Lung (tissue), 12 donors: ENCODE data around the gene AFDN. TPM values are rescaled to one million over a fixed set of nuclear protein-coding genes. Genes with fewer than 3 reads are reported as not detected.

Source experiments
- ATAC-seq: fragments of 200-7000 bp; cut with Tn5 transposase; one replicate; pipeline ENCODE4 v1.9.1; 2020; ENCODE audit warnings: moderate number of reproducible peaks; ENCODE audit not compliant: insufficient read depth, low FRiP score
- DNase-seq, 3 donors: peaks; one replicate each; pipeline ENCODE4 v3.0.0-alpha.2; 2013 to 2017
- H3K27ac ChIP-seq, 2 donors: one replicate each; pipeline ENCODE4 v1.5.1; 2013; ENCODE audit warnings: mild to moderate bottlenecking in 2 of 2, moderate library complexity in 2 of 2, control low read depth in 1 of 2, inconsistent platforms in 1 of 2, low read depth in 1 of 2, low read length in 1 of 2
- H3K27me3 ChIP-seq, 3 donors: one replicate each; pipeline ENCODE4 v1.5.1; 2013; ENCODE audit warnings: low read length in 2 of 3; ENCODE audit not compliant: control insufficient read depth in 3 of 3, insufficient read depth in 3 of 3
- H3K36me3 ChIP-seq, 4 donors: one replicate each; pipeline ENCODE4 v1.5.1; 2013; ENCODE audit warnings: low read length in 4 of 4, mild to moderate bottlenecking in 1 of 4, moderate library complexity in 1 of 4; ENCODE audit not compliant: control insufficient read depth in 4 of 4, insufficient read depth in 4 of 4
- H3K4me1 ChIP-seq, 5 donors: one replicate each; pipeline ENCODE4 v1.5.1; 2013; ENCODE audit warnings: low read length in 5 of 5, mild to moderate bottlenecking in 2 of 5, moderate library complexity in 1 of 5; ENCODE audit not compliant: control insufficient read depth in 5 of 5, insufficient read depth in 5 of 5
- H3K4me3 ChIP-seq: one replicate; pipeline ENCODE4 v1.5.1; 2013; ENCODE audit warnings: mild to moderate bottlenecking, control low read depth, moderate library complexity
- H3K9ac ChIP-seq, 2 donors: one replicate each; pipeline ENCODE4 v1.5.1; 2013; ENCODE audit warnings: low read length in 2 of 2, control low read depth in 1 of 2; ENCODE audit not compliant: insufficient read depth in 1 of 2
- H3K9me3 ChIP-seq, 4 donors: one replicate each; pipeline ENCODE4 v1.5.1; 2013; ENCODE audit warnings: low read length in 3 of 4, mild to moderate bottlenecking in 1 of 4, moderate library complexity in 1 of 4; ENCODE audit not compliant: control insufficient read depth in 4 of 4, insufficient read depth in 3 of 4
- CTCF ChIP-seq: IDR thresholded peaks from 2 replicates; pipeline ENCODE4 v1.5.1; 2012; ENCODE audit warnings: mild to moderate bottlenecking; ENCODE audit errors: control extremely low read depth, extremely low read depth
- WGBS, 2 donors: extraction: QIAGEN DNeasy Blood & Tissue Kit; methylation state at CpG; one replicate each; pipeline ENCODE4 v1.1.7; 2013; 5-methylcytosine and 5-hydroxymethylcytosine counted together
- polyA plus RNA-seq, 2 donors: library from polyadenylated mRNA; stranded (reverse); fragments of 200-250 nt; gene quantifications; one replicate each; pipeline ENCODE4 v1.2.1, GENCODE V29; 2013
- total RNA-seq, 2 donors: library from RNA; depleted of rRNA in 1 of 2; stranded (reverse); fragments of >200 nt in 1 of 2; gene quantifications; one replicate each; pipeline ENCODE4 v1.2.1, GENCODE V29; 2014 to 2021
- donor health status: control.
- donor health status: control.
- donor health status: Bipolar disorder and iron deficiency.
- donor health status: healthy.
- donor health status: DM: yes; HTN: yes; CAD: no.

The AFDN gene
- total and polyA plus RNA-seq, 4 donors, result 47.6 to 407 (median 117) TPM

- ATAC-seq (peak; percentile 53), DNase-seq (no peak)
- Histone ChIP-seq H3K27me3 (no peaks in the 10 kb centered on the region), H3K4me3 (no peak overlapping the region), H3K36me3 (peaks cover 0 to 4% (median 0%) of the 10 kb centered on the region in 4 donors), H3K9ac (no peak overlapping the region), H3K4me1 (peaks cover 0 to 4% (median 0%) of the 10 kb centered on the region in 5 donors), H3K27ac (no peak overlapping the region), H3K9me3 (no peaks in the 10 kb centered on the region)
- WGBS, 2 donors, result 52 to 75% methylated on average over 1 of the region's 1 CpG
- TF ChIP-seq CTCF, result no peak
These were observed 9.0 kb upstream of the AFDN start for GRCh38 chr6:167817729-167818128.

DNA sequence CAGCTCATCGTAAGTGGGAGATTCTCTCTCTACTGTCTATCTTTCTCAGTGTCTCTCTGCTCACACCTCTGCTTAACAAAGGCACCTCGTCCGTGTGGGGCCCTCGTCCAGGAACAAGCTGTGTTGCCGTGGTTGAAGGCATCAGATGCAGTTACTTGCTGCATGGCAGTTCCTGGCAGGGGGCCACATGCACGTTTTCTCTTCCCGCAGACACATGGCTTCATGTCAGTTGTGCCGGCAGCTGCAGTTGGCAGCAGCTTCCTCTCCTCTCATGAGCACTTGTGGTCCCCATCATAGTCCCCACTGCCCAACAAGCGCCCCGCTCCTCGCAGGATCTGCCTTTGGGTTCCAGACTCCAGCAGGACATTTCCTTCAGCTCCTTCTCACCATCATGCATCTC is 7.1 kb upstream of the AFDN start:
- Histone ChIP-seq H3K4me3 (no peak overlapping the region), H3K4me1 (peaks cover 0 to 5% (median 4%) of the 10 kb centered on the region in 5 donors), H3K27ac (no peak overlapping the region), H3K36me3 (peaks cover 0 to 4% (median 0%) of the 10 kb centered on the region in 4 donors), H3K9ac (no peak overlapping the region), H3K27me3 (no peaks in the 10 kb centered on the region), H3K9me3 (no peaks in the 10 kb centered on the region)
- ATAC-seq, result no peak
- no peak for TF ChIP-seq CTCF
- WGBS, 2 donors, result 52% methylated on average over 11 of the region's 11 CpGs
- peak in 2 of 3 donors; percentile 21 to 38 for DNase-seq

- Histone ChIP-seq H3K4me3 (no peak overlapping the region), H3K9me3 (no peaks in the 10 kb centered on the region), H3K27ac (no peak overlapping the region), H3K9ac (no peak overlapping the region), H3K4me1 (peaks cover 0 to 13% (median 5%) of the 10 kb centered on the region in 5 donors), H3K27me3 (no peaks in the 10 kb centered on the region), H3K36me3 (peaks cover 0 to 4% (median 0%) of the 10 kb centered on the region in 4 donors)
- no peak for TF ChIP-seq CTCF
- DNase-seq (no peak), ATAC-seq (no peak)
- 93 to 97% methylated on average over 7 of the region's 7 CpGs for WGBS, 2 donors
These were observed 6.0 kb upstream of the AFDN start for GRCh38 chr6:167820681-167821080.
